ENCODE results near the gene CNDP1.

Gene CNDP1

GRCh38 chr18:74534981-74535649 is 815 bp downstream of the CNDP1 start:
- Histone ChIP-seq H3K4me2 (ENCODE audit: insufficient read depth, low read length) (no peak overlapping the region), H3K9ac (ENCODE audit: low read depth, low read length) (no peak overlapping the region), H2AFZ (ENCODE audit: low read depth, low read length) (no peak overlapping the region), H4K20me1 (ENCODE audit: insufficient read depth, low read length) (no peaks in the 10 kb centered on the region), H3K36me3 (ENCODE audit: insufficient read depth, low read length) (no peaks in the 10 kb centered on the region), H3K79me2 (ENCODE audit: insufficient read depth, low read length) (no peaks in the 10 kb centered on the region), H3K4me3 (ENCODE audit: low read depth in 1 of 2, low read length in 2 of 2) (no peak overlapping the region), H3K27ac (ENCODE audit: low read length) (no peak overlapping the region), H3K4me1 (ENCODE audit: insufficient read depth, low read length) (no peaks in the 10 kb centered on the region), H3K27me3 (ENCODE audit: insufficient read depth, low read length, poor library complexity) (peaks cover 4% of the 10 kb centered on the region), H3K9me3 (ENCODE audit: insufficient read depth, low read length, severe bottlenecking) (no peaks in the 10 kb centered on the region)
- TF ChIP-seq EZH2 (IDR thresholded peaks at IDR 0.05; ENCODE audit: borderline replicate concordance, low read depth, low read length, severe bottlenecking), result no peak
- no peak for TF ChIP-seq CTCF (IDR thresholded peaks at IDR 0.05; ENCODE audit: borderline replicate concordance, extremely low read depth, low read length, poor library complexity, severe bottlenecking)
- DNase-seq, result no peak
- no peak for ATAC-seq (ENCODE audit: insufficient read depth, low read depth)

- Histone ChIP-seq H3K27me3 (ENCODE audit: insufficient read depth, low read length, poor library complexity) (peaks cover 10% of the 10 kb centered on the region), H2AFZ (ENCODE audit: low read depth, low read length) (no peak overlapping the region), H3K4me2 (ENCODE audit: insufficient read depth, low read length) (no peak overlapping the region), H3K9me3 (ENCODE audit: insufficient read depth, low read length, severe bottlenecking) (no peaks in the 10 kb centered on the region), H3K4me3 (ENCODE audit: low read depth in 1 of 2, low read length in 2 of 2) (no peak overlapping the region), H4K20me1 (ENCODE audit: insufficient read depth, low read length) (no peaks in the 10 kb centered on the region), H3K27ac (ENCODE audit: low read length) (no peak overlapping the region), H3K79me2 (ENCODE audit: insufficient read depth, low read length) (no peaks in the 10 kb centered on the region), H3K4me1 (ENCODE audit: insufficient read depth, low read length) (peaks cover 13% of the 10 kb centered on the region), H3K9ac (ENCODE audit: low read depth, low read length) (no peak overlapping the region), H3K36me3 (ENCODE audit: insufficient read depth, low read length) (no peaks in the 10 kb centered on the region)
- DNase-seq, result no peak
- TF ChIP-seq EZH2 (IDR thresholded peaks at IDR 0.05; ENCODE audit: borderline replicate concordance, low read depth, low read length, severe bottlenecking) (no peak), CTCF (IDR thresholded peaks at IDR 0.05; ENCODE audit: borderline replicate concordance, extremely low read depth, low read length, poor library complexity, severe bottlenecking) (no peak)
- ATAC-seq (ENCODE audit: insufficient read depth, low read depth), result no peak
Observed at GRCh38 chr18:74539289-74539688, 5.0 kb downstream of the CNDP1 start.

GRCh38 chr18:74540652-74541421 is 6.5 kb downstream of the CNDP1 start:
- Histone ChIP-seq H3K9ac (ENCODE audit: low read depth, low read length) (no peak overlapping the region), H2AFZ (ENCODE audit: low read depth, low read length) (no peak overlapping the region; the same call in 1 of the 2 replicates), H3K4me1 (ENCODE audit: insufficient read depth, low read length) (peaks cover 13% of the 10 kb centered on the region), H3K79me2 (ENCODE audit: insufficient read depth, low read length) (no peaks in the 10 kb centered on the region), H3K36me3 (ENCODE audit: insufficient read depth, low read length) (no peaks in the 10 kb centered on the region), H3K9me3 (ENCODE audit: insufficient read depth, low read length, severe bottlenecking) (no peaks in the 10 kb centered on the region), H3K4me3 (ENCODE audit: low read depth in 1 of 2, low read length in 2 of 2) (no peak overlapping the region), H4K20me1 (ENCODE audit: insufficient read depth, low read length) (no peaks in the 10 kb centered on the region), H3K27ac (ENCODE audit: low read length) (no peak overlapping the region), H3K27me3 (ENCODE audit: insufficient read depth, low read length, poor library complexity) (peaks cover 10% of the 10 kb centered on the region), H3K4me2 (ENCODE audit: insufficient read depth, low read length) (peak overlapping the region; percentile 50)
- no peak for TF ChIP-seq CTCF (IDR thresholded peaks at IDR 0.05; ENCODE audit: borderline replicate concordance, extremely low read depth, low read length, poor library complexity, severe bottlenecking)
- TF ChIP-seq EZH2 (IDR thresholded peaks at IDR 0.05; ENCODE audit: borderline replicate concordance, low read depth, low read length, severe bottlenecking), result no peak
- DNase-seq, result peak; percentile 39
- ATAC-seq (ENCODE audit: insufficient read depth, low read depth), result peak; percentile 77
